Measurements from ENCODE around the gene STRA8.

STRA8 gene

GRCh38 chr7:135263321-135263970 lies 29.8 kb downstream of the STRA8 start:
- DNase-seq (ENCODE audit: low read depth in 3 of 3, low spot score in 1 of 3) = no peak

GRCh38 chr7:135265637-135266036 lies 32.0 kb downstream of the STRA8 start:
- DNase-seq (ENCODE audit: low read depth in 3 of 3, low spot score in 1 of 3) = no peak

- no peak for DNase-seq (ENCODE audit: low read depth in 3 of 3, low spot score in 1 of 3)
These were observed 36.3 kb downstream of the STRA8 start for GRCh38 chr7:135269921-135270320.

- no peak for DNase-seq (ENCODE audit: low read depth in 3 of 3, low spot score in 1 of 3)
These were observed 37.1 kb downstream of the STRA8 start for GRCh38 chr7:135270577-135271254.

- DNase-seq (ENCODE audit: low read depth in 3 of 3, low spot score in 1 of 3) = no peak
These were observed 37.6 kb downstream of the STRA8 start for GRCh38 chr7:135271255-135271615.

- no peak for DNase-seq (ENCODE audit: low read depth in 3 of 3, low spot score in 1 of 3)
These were observed 38.7 kb downstream of the STRA8 start for GRCh38 chr7:135272303-135272702.

- no peak for DNase-seq (ENCODE audit: low read depth in 3 of 3, low spot score in 1 of 3)
These were observed 39.9 kb downstream of the STRA8 start for GRCh38 chr7:135273581-135273980.

GRCh38 chr7:135274495-135275268 lies 41.0 kb downstream of the STRA8 start:
- peak; percentile 22 to 68 (median 22) for DNase-seq (ENCODE audit: low read depth in 3 of 3, low spot score in 1 of 3)

- DNase-seq (ENCODE audit: low read depth in 3 of 3, low spot score in 1 of 3) = no peak
These were observed 42.4 kb downstream of the STRA8 start for GRCh38 chr7:135275971-135276580.

- DNase-seq (ENCODE audit: low read depth in 3 of 3, low spot score in 1 of 3) = no peak
These were observed 43.5 kb downstream of the STRA8 start for GRCh38 chr7:135277161-135277560.

GRCh38 chr7:135281363-135281949 lies 47.8 kb downstream of the STRA8 start:
- DNase-seq (ENCODE audit: low read depth in 3 of 3, low spot score in 1 of 3) = peak; percentile 37 to 62 (median 41)

- no peak for DNase-seq (ENCODE audit: low read depth in 3 of 3, low spot score in 1 of 3)
These were observed 49.1 kb downstream of the STRA8 start for GRCh38 chr7:135282561-135283254.

- no peak for DNase-seq (ENCODE audit: low read depth in 3 of 3, low spot score in 1 of 3)
These were observed 50.5 kb downstream of the STRA8 start for GRCh38 chr7:135283959-135284638.

- DNase-seq (ENCODE audit: low read depth in 3 of 3, low spot score in 1 of 3) = no peak
These were observed 52.1 kb downstream of the STRA8 start for GRCh38 chr7:135285547-135286233.

GRCh38 chr7:135286876-135287275 lies 53.2 kb downstream of the STRA8 start:
- no peak for DNase-seq (ENCODE audit: low read depth in 3 of 3, low spot score in 1 of 3)

GRCh38 chr7:135290594-135290993 lies 57.0 kb downstream of the STRA8 start:
- DNase-seq (ENCODE audit: low read depth in 3 of 3, low spot score in 1 of 3) = no peak

GRCh38 chr7:135291809-135292253 lies 58.2 kb downstream of the STRA8 start:
- DNase-seq (ENCODE audit: low read depth in 3 of 3, low spot score in 1 of 3) = no peak

- no peak for DNase-seq (ENCODE audit: low read depth in 3 of 3, low spot score in 1 of 3)
These were observed 65.6 kb downstream of the STRA8 start for GRCh38 chr7:135299235-135299634.

GRCh38 chr7:135300913-135301765 lies 67.5 kb downstream of the STRA8 start:
- no peak for DNase-seq (ENCODE audit: low read depth in 3 of 3, low spot score in 1 of 3)
